Skeletal muscle satellite cell (primary cell): ENCODE data around the gene ENG. TPM values are rescaled to one million over a fixed set of nuclear protein-coding genes. Genes with fewer than 3 reads are reported as not detected.

Source experiments
- H3K27me3 ChIP-seq: 2 replicates; pipeline ENCODE4 v1.7.0; 2013; ENCODE audit warnings: low read length; ENCODE audit not compliant: control insufficient read depth, insufficient read depth
- H3K36me3 ChIP-seq: 2 replicates; pipeline ENCODE4 v1.7.0; 2013; ENCODE audit warnings: mild to moderate bottlenecking, control low read depth, low read length; ENCODE audit not compliant: insufficient read depth
- H3K4me1 ChIP-seq: 2 replicates; pipeline ENCODE4 v1.7.0; 2013; ENCODE audit warnings: low read length; ENCODE audit not compliant: control insufficient read depth, insufficient read depth
- H3K4me2 ChIP-seq: 2 replicates; pipeline ENCODE4 v1.7.0; 2013; ENCODE audit warnings: mild to moderate bottlenecking, low read length
- H3K4me3 ChIP-seq: 2 replicates; pipeline ENCODE4 v1.7.0; 2013; ENCODE audit warnings: low read length
- H3K9ac ChIP-seq: 2 replicates; pipeline ENCODE4 v1.7.0; 2013; ENCODE audit warnings: mild to moderate bottlenecking, low read depth, low read length, moderate library complexity
- H3K9me3 ChIP-seq: replicated peaks from 2 replicates; pipeline ENCODE4 v1.7.0; 2013; ENCODE audit warnings: mild to moderate bottlenecking, control low read depth, low read length
- total RNA-seq: library from RNA; depleted of rRNA; stranded (reverse); fragments of >200 nt; gene quantifications from 2 replicates; pipeline ENCODE4 v1.2.3, GENCODE V29; 2012; rRNA removed

The ENG gene
- 33.7 and 39.1 TPM in 2 replicates for total RNA-seq

DNA sequence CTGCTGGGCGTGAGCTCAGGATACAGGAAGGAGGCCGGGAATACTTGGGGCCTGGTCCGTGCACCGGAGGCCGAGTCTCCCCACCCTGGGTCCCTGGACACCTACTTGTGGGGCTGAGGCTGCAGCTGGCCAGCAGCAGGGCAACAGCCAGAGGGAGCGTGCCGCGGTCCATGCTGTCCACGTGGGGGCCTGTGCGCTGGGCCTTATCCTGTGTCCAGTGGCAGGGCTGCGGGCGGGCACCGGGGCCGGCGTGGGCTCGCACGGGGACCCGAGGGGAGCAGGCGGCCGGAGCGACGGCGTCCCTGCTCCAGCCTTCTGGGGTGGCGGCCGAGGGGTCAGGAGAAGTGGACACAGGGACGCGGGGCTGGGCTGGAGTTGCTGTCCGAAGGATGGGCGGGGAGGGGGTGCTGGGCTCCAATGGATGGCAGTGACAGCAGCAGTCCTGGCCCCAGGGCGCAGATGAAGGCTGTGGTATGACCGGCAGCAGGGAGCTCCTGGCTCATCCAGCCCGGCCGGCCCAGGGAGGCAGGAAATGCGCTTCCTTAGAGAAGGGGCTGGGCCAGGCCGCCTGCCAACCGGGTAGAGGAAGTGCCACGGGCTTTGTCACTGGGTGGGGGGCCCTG, at the start of gene ENG:
Gene ENG (minus strand): TSS at position 475 of the 623 bp plus-strand sequence. CDS start 303 bp downstream, at position 172.
- Histone ChIP-seq H3K9me3 (peaks cover 4% of the 10 kb centered on the region), H3K4me3 (peak within 1 kb of the TSS; percentile 86), H3K27me3 (no peaks in the 10 kb centered on the region), H3K36me3 (peaks cover 22% of the 10 kb centered on the region), H3K9ac (peak within 1 kb of the TSS; percentile 90), H3K4me1 (peaks cover 40% of the 10 kb centered on the region), H3K4me2 (peak within 1 kb of the TSS; percentile 90)

GRCh38 chr9:127903557-127904475, 49.4 kb upstream of the ENG start:
- Histone ChIP-seq H3K9me3 (no peaks in the 10 kb centered on the region), H3K27me3 (no peaks in the 10 kb centered on the region), H3K9ac (no peak overlapping the region), H3K4me3 (peak overlapping the region; percentile 17), H3K36me3 (no peaks in the 10 kb centered on the region), H3K4me2 (peak overlapping the region; percentile 9), H3K4me1 (peaks cover 39% of the 10 kb centered on the region)

GRCh38 chr9:127899128-127899943, 44.9 kb upstream of the ENG start, which contains the start of gene ST6GALNAC6:
Gene ST6GALNAC6 (minus strand): TSS chr9:127899603. CDS start chr9:127897981, 1,622 bp downstream.
- peak within 1 kb of the TSS; percentile 99 for H3K9ac ChIP-seq
- peak within 1 kb of the TSS; percentile 95 for H3K4me2 ChIP-seq
- peaks cover 37% of the 10 kb centered on the region for H3K4me1 ChIP-seq
- H3K9me3 ChIP-seq = peaks cover 2% of the 10 kb centered on the region
- no peaks in the 10 kb centered on the region for H3K27me3 ChIP-seq
- peak within 1 kb of the TSS; percentile 96 for H3K4me3 ChIP-seq
- H3K36me3 ChIP-seq = peaks cover 22% of the 10 kb centered on the region

DNA sequence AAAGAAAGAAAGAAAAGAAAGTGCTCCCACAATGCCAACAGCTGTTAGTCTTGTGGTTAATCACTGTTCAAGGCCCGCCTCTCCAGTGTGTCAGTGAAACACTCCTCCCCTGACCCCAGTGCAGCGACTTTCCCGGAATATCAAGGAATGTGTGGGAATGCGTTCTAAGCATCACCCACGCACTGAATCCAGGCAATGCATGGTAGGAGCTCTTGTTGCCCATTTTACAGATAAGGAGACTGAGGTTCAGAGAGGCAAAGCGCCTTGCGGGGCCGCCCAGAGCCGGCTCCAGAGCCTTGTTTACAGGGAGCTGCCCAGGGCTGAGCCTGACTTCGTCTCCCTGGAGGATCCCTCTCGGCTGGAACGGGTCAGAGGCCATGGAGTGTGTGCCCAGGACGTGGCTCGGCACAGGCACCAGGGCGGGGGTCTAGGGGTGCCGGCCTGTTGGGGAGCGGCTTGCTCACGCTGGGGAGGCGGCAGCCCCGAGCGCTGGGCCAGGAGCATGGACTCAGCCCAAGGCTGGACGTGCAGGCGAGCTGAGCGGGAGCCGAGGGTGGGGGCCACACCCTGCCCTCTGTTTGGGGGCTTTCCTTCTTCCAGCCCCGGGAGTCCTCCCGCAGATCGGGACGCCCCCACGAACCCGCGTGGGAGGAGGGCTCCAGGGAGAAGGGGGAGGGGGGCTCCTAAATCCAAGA, 44.1 kb upstream of the ENG start:
- H3K36me3 ChIP-seq = peaks cover 29% of the 10 kb centered on the region
- H3K9ac ChIP-seq = peak overlapping the region; percentile 99
- H3K9me3 ChIP-seq = peaks cover 4% of the 10 kb centered on the region
- H3K4me3 ChIP-seq = peak overlapping the region; percentile 96
- peak overlapping the region; percentile 95 for H3K4me2 ChIP-seq
- no peaks in the 10 kb centered on the region for H3K27me3 ChIP-seq
- H3K4me1 ChIP-seq = peaks cover 29% of the 10 kb centered on the region

- H3K9me3 ChIP-seq = peaks cover 11% of the 10 kb centered on the region
- peak overlapping the region; percentile 52 for H3K9ac ChIP-seq
- H3K27me3 ChIP-seq = no peaks in the 10 kb centered on the region
- peak overlapping the region; percentile 60 for H3K4me3 ChIP-seq
- peaks cover 43% of the 10 kb centered on the region for H3K36me3 ChIP-seq
- H3K4me1 ChIP-seq = peaks cover 22% of the 10 kb centered on the region
- peak overlapping the region; percentile 95 for H3K4me2 ChIP-seq
Measured at GRCh38 chr9:127897193-127897692, 42.8 kb upstream of the ENG start.

DNA sequence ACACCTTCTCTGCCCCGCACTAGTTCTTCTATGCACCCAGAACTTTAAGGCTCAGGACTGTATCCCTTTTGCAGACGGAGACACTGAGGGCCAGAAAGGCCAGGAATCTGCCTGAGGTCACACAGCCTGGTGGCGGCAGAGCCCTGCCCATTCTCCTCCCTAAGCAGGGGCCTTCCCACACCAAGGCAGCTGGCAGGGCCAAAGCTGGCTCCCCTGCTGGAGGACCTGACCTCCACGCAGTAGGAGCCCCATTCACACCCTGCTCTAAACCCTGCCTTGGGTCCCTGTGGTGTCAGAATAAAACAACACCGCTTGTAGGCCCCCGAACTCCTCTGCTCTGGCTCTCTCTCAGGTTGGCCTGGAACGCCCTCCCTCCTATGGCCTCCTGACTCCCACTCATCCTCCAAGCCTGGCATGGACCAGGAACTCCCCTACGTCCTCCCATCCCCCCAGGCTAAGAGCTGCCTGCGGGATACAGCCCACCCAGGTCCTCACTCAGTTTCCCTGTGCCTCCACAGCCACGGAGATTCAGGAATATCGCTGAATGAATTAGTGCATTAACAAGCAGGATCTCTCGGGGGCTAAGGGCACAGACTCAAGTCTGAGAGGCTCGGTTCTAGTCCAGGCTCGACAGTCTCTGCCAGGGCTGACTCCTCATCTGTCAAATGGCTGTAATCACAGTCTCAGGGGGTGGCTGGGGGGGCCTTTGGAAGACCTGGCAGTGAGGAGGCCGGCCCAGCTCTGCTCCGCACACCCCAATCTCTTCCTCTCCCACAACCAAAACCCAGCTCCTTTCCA, 42.1 kb upstream of the ENG start:
- Histone ChIP-seq H3K27me3 (no peaks in the 10 kb centered on the region), H3K4me2 (peak overlapping the region; percentile 95), H3K36me3 (peaks cover 45% of the 10 kb centered on the region), H3K9ac (no peak overlapping the region), H3K4me3 (peak overlapping the region; percentile 7), H3K4me1 (peaks cover 21% of the 10 kb centered on the region), H3K9me3 (peaks cover 11% of the 10 kb centered on the region)

DNA sequence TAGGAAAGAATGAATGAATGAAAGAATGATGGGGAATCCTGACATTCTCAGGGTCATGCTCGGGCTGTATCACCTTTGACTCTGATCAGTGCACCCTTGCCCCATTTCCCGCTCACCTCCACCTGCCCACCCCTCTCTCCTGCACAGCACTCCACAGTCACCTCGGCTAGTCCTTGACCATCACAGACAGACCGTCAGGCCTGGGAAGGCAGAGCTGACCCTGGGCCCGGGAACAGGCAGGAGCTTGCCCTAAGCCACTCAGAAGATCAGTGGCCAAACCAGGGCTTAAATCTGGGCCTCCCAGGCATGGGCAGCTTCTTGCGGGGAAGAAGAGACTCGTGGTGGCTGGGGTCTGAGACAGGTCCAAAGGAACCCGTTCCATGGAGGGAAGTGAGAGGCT, 41.4 kb upstream of the ENG start:
- Histone ChIP-seq H3K4me1 (peaks cover 21% of the 10 kb centered on the region), H3K4me3 (no peak overlapping the region), H3K9ac (no peak overlapping the region), H3K4me2 (no peak overlapping the region), H3K36me3 (peaks cover 48% of the 10 kb centered on the region), H3K9me3 (peaks cover 11% of the 10 kb centered on the region), H3K27me3 (no peaks in the 10 kb centered on the region)

DNA sequence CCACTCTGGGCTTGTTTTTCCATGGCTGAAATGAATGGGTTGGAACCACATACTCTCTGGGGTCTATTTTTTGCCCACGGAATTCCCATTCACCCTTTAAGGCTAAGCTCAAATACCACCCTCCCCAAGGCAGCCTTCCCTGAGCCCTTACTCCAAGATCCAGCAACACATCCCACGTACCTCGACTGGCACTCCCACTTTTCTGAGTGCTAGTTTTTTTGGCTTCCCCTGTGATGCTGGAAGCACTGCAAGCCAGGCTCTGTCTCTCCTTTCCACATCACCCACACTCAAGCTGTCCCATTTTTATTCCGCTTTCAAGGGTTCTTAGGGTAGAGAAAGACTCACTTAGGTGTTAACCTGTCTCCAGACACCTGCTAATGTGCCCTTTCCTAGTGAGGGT, 38.9 kb upstream of the ENG start:
- Histone ChIP-seq H3K9me3 (peaks cover 11% of the 10 kb centered on the region), H3K4me1 (peaks cover 14% of the 10 kb centered on the region), H3K36me3 (peaks cover 66% of the 10 kb centered on the region), H3K9ac (no peak overlapping the region), H3K4me2 (no peak overlapping the region), H3K4me3 (no peak overlapping the region), H3K27me3 (no peaks in the 10 kb centered on the region)

DNA sequence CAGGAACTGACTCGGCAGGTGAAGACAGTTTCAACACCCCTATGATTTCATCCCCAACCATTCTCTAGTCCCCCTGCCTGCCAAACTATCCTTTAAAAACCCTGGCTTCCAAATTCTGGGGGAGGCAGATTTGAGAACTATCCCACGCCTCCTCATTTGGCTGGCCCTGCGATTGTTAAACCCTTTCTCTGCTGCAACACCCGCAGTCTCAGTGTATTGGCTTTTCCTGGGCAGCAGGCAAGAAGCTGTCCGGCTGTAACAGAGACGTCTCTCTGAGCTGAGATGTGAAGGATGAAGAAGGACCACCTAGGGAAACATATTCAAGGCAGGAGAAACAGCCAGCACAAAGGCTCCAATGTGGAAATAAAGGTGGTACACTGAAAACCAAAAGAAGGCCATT, 38.4 kb upstream of the ENG start:
- no peak overlapping the region for H3K4me3 ChIP-seq
- H3K4me2 ChIP-seq = no peak overlapping the region
- no peaks in the 10 kb centered on the region for H3K27me3 ChIP-seq
- peaks cover 68% of the 10 kb centered on the region for H3K36me3 ChIP-seq
- peaks cover 12% of the 10 kb centered on the region for H3K4me1 ChIP-seq
- H3K9ac ChIP-seq = no peak overlapping the region
- H3K9me3 ChIP-seq = peaks cover 11% of the 10 kb centered on the region

GRCh38 chr9:127890053-127890452, 35.6 kb upstream of the ENG start:
- H3K4me1 ChIP-seq = no peaks in the 10 kb centered on the region
- peaks cover 11% of the 10 kb centered on the region for H3K9me3 ChIP-seq
- H3K4me2 ChIP-seq = no peak overlapping the region
- peaks cover 80% of the 10 kb centered on the region for H3K36me3 ChIP-seq
- H3K27me3 ChIP-seq = no peaks in the 10 kb centered on the region
- no peak overlapping the region for H3K9ac ChIP-seq
- H3K4me3 ChIP-seq = no peak overlapping the region
